ENCODE data around the gene RAB14. TPM values are rescaled to one million over a fixed set of nuclear protein-coding genes. Genes with fewer than 3 reads are reported as not detected.
"Not testable (repeated sequence)": the region's sequence is repeated elsewhere in the genome, so short reads cannot be mapped to it uniquely, and the experiment has no call there.

RAB14 gene
- total RNA-seq, 1 donor from 2014 or later = 32.4 TPM

GRCh38 chr9:121169094-121169601 lies 32.5 kb downstream of the RAB14 start:
- peak; percentile 54 for DNase-seq (ENCODE audit: low read depth)

GRCh38 chr9:121168052-121168451 lies 33.6 kb downstream of the RAB14 start:
- no peak for DNase-seq (ENCODE audit: low read depth)

GRCh38 chr9:121160025-121160424 lies 41.6 kb downstream of the RAB14 start:
- DNase-seq (ENCODE audit: low read depth) = no peak

- DNase-seq (ENCODE audit: low read depth) = no peak
These were observed 43.7 kb downstream of the RAB14 start for GRCh38 chr9:121157939-121158338.

- peak; percentile 71 for DNase-seq (ENCODE audit: low read depth)
These were observed 45.4 kb downstream of the RAB14 start for GRCh38 chr9:121156263-121156731.

- DNase-seq (ENCODE audit: low read depth) = peak; percentile 34
These were observed 46.9 kb downstream of the RAB14 start for GRCh38 chr9:121154782-121155181.

- peak; percentile 35 for DNase-seq (ENCODE audit: low read depth)
These were observed 48.0 kb downstream of the RAB14 start for GRCh38 chr9:121153642-121154041.

- DNase-seq (ENCODE audit: low read depth) = no peak
These were observed 51.5 kb downstream of the RAB14 start for GRCh38 chr9:121150188-121150587.

- no peak for DNase-seq (ENCODE audit: low read depth)
These were observed 57.2 kb downstream of the RAB14 start for GRCh38 chr9:121144482-121144881.

GRCh38 chr9:121143771-121144170 lies 57.9 kb downstream of the RAB14 start:
- DNase-seq (ENCODE audit: low read depth) = no peak

- DNase-seq (ENCODE audit: low read depth) = no peak
These were observed 60.0 kb downstream of the RAB14 start for GRCh38 chr9:121141706-121142105.

- DNase-seq (ENCODE audit: low read depth) = no peak
These were observed 60.4 kb downstream of the RAB14 start for GRCh38 chr9:121141306-121141705.

- no peak for DNase-seq (ENCODE audit: low read depth)
These were observed 61.5 kb downstream of the RAB14 start for GRCh38 chr9:121140162-121140561.

- no peak for DNase-seq (ENCODE audit: low read depth)
These were observed 62.7 kb downstream of the RAB14 start for GRCh38 chr9:121138973-121139372.

- DNase-seq (ENCODE audit: low read depth) = no peak
These were observed 63.1 kb downstream of the RAB14 start for GRCh38 chr9:121138561-121138960.

- DNase-seq (ENCODE audit: low read depth) = no peak
These were observed 66.0 kb downstream of the RAB14 start for GRCh38 chr9:121135642-121136041.

GRCh38 chr9:121133104-121133816 lies 68.4 kb downstream of the RAB14 start:
- no peak for DNase-seq (ENCODE audit: low read depth)

GRCh38 chr9:121129384-121129783 lies 72.3 kb downstream of the RAB14 start:
- not testable (repeated sequence) for DNase-seq (ENCODE audit: low read depth)

Other genes with a start within 250 kb of the RAB14 start
- gene C5, start 151.6 kb downstream of the RAB14 start, total RNA-seq = 0.45 and 0.94 TPM in 2 replicates
- gene CNTRL, start 126.9 kb downstream of the RAB14 start, total RNA-seq = 3.5 and 8.4 TPM in 2 replicates
- 1,139 and 1,228 TPM in 2 replicates for gene GSN, start 66.3 kb upstream of the RAB14 start, total RNA-seq
- 30.3 and 31.3 TPM in 2 replicates for gene STOM, start 168.4 kb upstream of the RAB14 start, total RNA-seq